A204.1 (cell line): ENCODE data around the gene RTN4RL2.

Experiments
- FAIRE-seq: peaks from 2 replicates; lab custom pipeline; 2012; peaks lifted over from hg19 to GRCh38; lab: Jason Lieb, UNC

RTN4RL2 gene

GRCh38 chr11:57460022-57460757 lies at the start of gene RTN4RL2:
RTN4RL2 (plus strand) TSS chr11:57460528; CDS start chr11:57460866, 338 bp downstream.
- FAIRE-seq = no peak

DNA sequence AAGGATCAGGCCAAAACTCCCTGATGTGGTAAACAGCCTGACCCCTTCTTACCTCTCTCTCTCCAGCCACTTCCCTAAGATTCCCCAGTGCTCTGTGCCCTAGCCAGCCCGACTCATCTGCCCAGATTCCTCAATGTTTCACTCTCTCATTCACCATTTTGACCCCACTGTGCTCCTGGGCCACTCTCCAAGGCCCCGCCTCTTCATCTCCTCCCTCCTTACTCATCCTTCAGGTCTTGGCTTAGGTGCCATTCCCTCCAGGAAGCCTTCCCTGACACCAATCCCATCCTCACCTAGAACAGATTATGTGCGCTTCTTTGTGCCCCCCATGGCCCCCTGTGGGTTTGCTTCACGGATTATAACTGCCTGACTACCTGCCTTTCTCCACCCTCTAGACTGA lies 46.6 kb upstream of the RTN4RL2 start:
- FAIRE-seq = no peak

DNA sequence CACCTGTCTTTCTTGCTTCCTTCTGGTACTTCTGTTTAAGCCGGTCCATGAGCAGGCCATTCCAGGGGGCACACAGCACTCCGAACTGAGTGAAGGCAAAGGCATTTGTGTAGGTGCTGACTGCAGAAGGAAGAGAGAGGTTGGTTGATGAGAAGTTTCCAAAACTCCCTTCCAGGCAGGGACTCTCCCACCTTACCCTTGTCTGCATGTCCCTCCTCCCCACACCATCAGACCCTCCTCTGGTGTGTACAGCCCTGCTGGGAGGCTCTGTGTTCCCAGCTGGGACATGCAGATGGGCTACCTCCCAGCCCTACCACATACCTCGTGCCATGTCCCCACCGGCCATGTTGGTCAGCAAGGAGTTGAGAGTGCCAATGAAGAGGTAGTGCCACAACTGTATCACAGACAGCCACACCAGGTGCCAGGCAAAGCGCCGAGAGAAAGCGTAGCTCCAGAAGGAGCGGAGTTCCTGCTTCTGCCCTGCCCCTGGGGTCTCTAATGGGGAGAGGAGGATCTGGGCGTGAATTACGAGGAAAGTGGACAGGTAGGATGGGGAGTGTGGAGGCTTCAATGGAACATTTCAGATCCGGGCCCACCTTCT lies 45.6 kb upstream of the RTN4RL2 start:
- FAIRE-seq = no peak

DNA sequence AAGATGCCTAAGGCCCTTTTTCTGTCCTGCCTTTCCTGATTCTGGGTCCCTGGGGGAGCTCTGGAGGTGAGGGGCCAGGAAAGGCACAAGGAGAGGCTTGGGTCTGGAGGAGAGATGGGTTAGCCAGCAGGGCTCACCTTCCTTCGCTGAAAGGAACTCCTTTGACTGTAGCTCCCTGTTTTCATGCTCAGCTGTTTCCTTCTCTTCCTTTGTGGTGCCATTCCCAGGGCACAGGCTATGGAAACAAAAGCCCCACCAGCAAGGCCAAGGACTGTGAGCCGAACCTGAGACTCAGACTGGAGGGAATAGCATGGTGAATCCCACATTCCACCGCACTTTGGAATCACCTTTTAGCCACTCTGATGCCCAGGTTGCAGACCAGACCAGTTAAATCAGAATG lies 43.9 kb upstream of the RTN4RL2 start:
- no peak for FAIRE-seq

DNA sequence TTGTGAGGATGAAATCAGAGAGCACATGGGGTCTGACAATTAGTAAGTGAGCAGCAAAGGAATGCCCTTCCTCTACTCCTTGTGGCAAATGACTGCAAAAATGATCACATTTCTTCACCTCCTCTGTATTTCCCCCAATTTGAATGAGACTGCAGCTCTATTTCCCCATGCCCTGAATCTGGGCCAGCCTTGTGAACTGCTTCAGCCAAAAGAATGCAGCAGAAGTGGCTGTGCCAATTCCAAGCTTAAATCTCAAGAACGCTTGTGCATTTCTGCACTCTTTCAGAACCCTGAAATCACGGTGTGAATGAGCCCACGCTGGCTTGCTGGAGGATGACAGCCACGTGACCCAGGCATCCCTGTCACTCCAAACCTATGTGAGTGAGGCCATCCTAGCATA lies 43.3 kb upstream of the RTN4RL2 start:
- FAIRE-seq = no peak

- no peak for FAIRE-seq
Observed at GRCh38 chr11:57418131-57418530, 42.2 kb upstream of the RTN4RL2 start.

GRCh38 chr11:57419146-57419545 lies 41.2 kb upstream of the RTN4RL2 start:
- FAIRE-seq = no peak

DNA sequence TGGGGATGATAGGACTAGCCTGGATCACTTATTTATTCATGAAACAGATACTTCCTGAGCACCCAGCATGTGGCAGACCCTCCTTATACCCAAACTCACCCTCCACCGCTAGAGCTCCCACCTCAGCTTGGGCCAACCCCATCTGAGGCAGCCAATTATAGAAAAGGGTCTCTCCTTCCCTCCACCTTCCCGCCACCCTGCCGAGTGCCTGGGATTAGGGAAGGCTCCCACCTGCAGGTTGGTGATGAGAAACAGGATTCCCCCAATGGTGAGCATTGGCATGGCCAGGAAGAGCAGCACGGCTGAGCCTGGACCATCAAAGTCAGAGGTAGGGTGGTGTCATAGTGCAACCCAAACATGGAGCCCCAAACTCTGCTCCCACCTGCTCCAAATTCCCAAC lies 39.3 kb upstream of the RTN4RL2 start:
- FAIRE-seq = no peak

- FAIRE-seq = no peak
Observed at GRCh38 chr11:57421805-57422204, 38.5 kb upstream of the RTN4RL2 start.

- no peak for FAIRE-seq
Observed at GRCh38 chr11:57422669-57423068, 37.7 kb upstream of the RTN4RL2 start.

DNA sequence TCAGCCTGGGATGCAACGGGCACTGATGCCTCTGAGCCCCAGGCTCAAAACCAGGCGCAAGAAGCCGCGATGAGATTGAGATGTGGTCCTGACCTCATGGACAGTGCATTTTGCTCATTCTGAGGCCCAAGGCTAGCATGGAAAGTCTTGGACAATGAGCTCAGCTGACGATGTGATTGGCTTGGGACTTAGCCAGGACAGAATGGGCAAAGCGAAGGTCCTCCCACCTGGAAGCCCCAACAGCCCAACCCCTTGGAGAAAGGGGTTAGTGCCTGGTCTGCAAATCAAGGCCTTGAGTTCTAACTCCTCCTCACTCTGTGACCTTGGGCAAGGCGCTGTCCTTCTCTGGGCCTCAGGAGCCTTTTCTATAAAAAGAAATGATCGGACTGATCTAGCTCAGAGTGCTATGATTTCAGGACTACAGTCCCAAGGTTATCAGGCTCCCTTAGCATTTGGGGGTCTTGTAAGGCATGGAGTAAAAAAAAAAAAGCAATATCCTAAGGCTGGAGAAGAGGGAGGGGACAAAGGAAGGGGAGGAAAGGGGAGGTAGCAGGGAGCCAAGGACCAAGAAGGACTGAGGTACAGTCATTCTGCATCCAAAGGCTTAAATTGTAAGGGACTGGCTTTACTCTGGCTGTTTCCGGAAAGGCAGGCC lies 36.1 kb upstream of the RTN4RL2 start:
- FAIRE-seq = no peak

- no peak for FAIRE-seq
Observed at GRCh38 chr11:57424792-57425564, 35.4 kb upstream of the RTN4RL2 start.

GRCh38 chr11:57425565-57426438 lies 34.5 kb upstream of the RTN4RL2 start:
- no peak for FAIRE-seq

DNA sequence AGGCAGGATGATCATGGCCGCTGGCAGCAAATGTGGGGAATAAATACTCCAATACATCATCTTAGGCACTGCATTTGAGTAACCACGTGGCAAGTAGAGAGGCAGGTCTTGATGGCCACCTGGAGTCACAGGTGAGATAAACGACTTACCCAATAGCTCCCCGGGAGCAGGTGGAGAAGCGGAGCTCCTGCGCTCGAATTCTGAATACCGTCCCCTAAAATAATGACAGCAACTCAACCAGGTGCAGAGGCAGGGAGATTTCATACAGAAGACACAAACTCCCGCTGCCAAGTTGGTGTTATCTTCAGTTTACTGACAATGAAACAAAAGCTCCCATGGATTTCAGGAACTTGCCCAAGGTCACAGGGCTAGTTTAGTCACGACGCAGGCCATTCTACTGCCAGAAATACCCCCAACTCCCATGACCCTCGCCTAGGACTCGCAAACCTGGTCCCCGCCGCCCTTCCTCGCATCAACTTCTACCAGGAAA lies 33.8 kb upstream of the RTN4RL2 start:
- FAIRE-seq = no peak

GRCh38 chr11:57426929-57427726 lies 33.2 kb upstream of the RTN4RL2 start, which contains the start of gene SLC43A3:
SLC43A3 (minus strand) TSS chr11:57427121; CDS start chr11:57426172, 949 bp downstream.
- no peak for FAIRE-seq

- no peak for FAIRE-seq
Observed at GRCh38 chr11:57427727-57428082, 32.6 kb upstream of the RTN4RL2 start.

DNA sequence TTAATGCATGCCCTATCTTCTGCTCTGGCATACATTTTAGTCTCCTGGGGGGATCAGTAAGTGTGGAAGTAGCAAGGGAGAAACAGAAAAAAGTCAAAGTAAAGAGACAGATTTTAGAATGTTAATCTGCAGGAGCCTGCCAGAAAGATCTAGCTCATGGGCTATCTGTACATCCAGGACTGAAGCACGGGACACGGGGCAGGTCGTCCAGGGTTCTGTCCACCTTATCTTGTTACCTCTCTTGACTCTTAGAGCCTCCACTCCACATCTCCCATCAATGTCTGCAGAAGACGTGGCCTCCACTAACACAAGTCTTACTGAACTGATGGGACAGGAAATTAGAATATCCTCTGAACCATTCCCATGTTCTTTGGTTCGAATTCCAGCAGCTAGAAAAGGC lies 31.7 kb upstream of the RTN4RL2 start:
- no peak for FAIRE-seq

GRCh38 chr11:57429946-57430345 lies 30.4 kb upstream of the RTN4RL2 start:
- FAIRE-seq = no peak

DNA sequence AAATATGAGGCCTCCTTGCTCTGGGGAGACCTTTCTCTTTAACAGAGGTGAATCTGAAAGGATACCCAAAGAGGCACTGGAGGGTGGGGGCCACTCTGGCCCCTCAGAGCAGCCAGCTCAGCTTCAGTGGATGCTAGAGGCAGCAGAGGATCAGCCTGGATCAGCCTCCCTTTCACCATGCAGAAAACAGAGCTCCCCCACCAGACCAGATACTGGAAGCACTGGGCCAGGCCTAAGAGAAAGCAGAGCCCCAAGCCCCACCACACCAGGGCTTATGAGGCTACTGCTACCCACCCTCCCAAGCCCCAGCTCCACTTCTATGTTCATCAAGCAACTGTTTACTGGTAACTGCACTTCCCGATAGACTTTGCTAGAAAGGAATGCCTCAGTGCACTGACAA lies 29.4 kb upstream of the RTN4RL2 start:
- no peak for FAIRE-seq

DNA sequence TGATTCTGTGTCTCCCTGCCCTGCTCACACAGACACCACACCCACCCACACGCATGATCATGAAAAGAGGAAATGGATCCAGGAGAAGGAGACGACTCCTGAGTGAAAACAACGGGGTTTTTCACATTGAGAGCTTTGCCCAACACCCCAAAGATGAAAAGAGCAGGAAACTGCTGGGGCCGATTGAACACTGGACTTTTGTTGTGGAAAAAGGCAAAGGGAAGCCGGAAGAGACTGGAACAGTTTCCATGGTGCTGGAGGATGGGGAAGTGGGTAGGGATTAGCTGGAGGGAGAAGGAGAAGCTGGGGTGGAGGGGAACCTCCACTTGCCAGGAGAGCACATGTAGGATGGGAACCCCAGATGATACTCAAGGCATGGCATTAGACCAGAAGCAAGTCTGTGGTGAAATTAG lies 28.2 kb upstream of the RTN4RL2 start:
- FAIRE-seq = no peak

DNA sequence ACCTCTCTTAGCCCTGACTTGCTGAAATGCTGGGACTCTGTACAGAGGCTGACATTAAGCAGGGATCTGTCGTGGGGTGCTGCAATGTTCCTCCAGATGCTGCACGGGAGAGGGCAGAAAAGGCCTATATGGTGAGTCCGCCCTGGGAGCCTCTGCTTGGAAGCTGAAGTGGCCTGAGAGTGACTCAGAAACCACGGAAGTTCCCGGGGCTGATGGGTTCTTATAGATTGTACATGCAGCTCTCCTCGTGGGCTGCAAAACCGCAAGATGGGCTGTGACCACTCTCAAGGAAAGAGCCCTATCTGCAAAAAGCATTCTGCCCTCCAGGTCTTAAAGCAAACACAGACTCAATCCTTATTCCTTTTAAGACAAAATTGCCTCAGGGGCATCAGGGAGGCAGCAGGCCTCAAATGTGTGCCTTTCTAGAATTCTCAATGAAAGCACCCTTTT lies 27.6 kb upstream of the RTN4RL2 start:
- no peak for FAIRE-seq
